ENCODE measurements around the gene FOXO3.

Gene FOXO3

GRCh38 chr6:108543175-108543940 lies 17.4 kb upstream of the FOXO3 start:
- POLR2A ChIA-PET (ENCODE audit: low non-redundant PET): no interaction called here

GRCh38 chr6:108544606-108545005 lies 16.1 kb upstream of the FOXO3 start:
- TF ChIP-seq CTCF (conservative IDR thresholded peaks at IDR 0.05; ENCODE audit: low read depth): no peak
- CTCF ChIA-PET: interaction anchor here (1.8 to 2.1 kb wide), 2 partner anchors 293 to 349 kb away, joined by 5 to 6 read pairs; no protein-coding TSS in a partner anchor
- no peak for DNase-seq (ENCODE audit: low spot score)
- POLR2A ChIA-PET (ENCODE audit: low non-redundant PET): no interaction called here
- no peak overlapping the region for H3K27ac ChIP-seq

More at GRCh38 chr6:108543175-108543940, 17.4 kb upstream of the FOXO3 start:
- no peak overlapping the region for H3K27ac ChIP-seq
- DNase-seq (ENCODE audit: low spot score): no peak
- no peak for TF ChIP-seq CTCF (conservative IDR thresholded peaks at IDR 0.05; ENCODE audit: low read depth)
- CTCF ChIA-PET: interaction anchor here (1.8 to 2.1 kb wide), 2 partner anchors 350 kb away, joined by 5 to 21 read pairs; no protein-coding TSS in a partner anchor

GRCh38 chr6:108546079-108547049 lies 14.4 kb upstream of the FOXO3 start:
- no peak for DNase-seq (ENCODE audit: low spot score)
- no peak overlapping the region for H3K27ac ChIP-seq
- CTCF ChIA-PET: interaction anchor here (1.8 kb wide), 1 partner anchor 292 kb away, joined by 6 read pairs; no protein-coding TSS in a partner anchor
- POLR2A ChIA-PET (ENCODE audit: low non-redundant PET): no interaction called here
- TF ChIP-seq CTCF (conservative IDR thresholded peaks at IDR 0.05; ENCODE audit: low read depth): no peak

GRCh38 chr6:108549241-108549640 lies 11.5 kb upstream of the FOXO3 start:
- CTCF ChIA-PET: no interaction called here
- no peak for TF ChIP-seq CTCF (conservative IDR thresholded peaks at IDR 0.05; ENCODE audit: low read depth)
- DNase-seq (ENCODE audit: low spot score): no peak
- POLR2A ChIA-PET (ENCODE audit: low non-redundant PET): no interaction called here
- no peak overlapping the region for H3K27ac ChIP-seq

- H3K27ac ChIP-seq: no peak overlapping the region
- ChIA-PET CTCF (interaction anchor here (0.6 kb wide), 1 partner anchor 232 kb away, joined by 3 read pairs; no protein-coding TSS in a partner anchor), POLR2A (ENCODE audit: low non-redundant PET) (no interaction called here)
- no peak for TF ChIP-seq CTCF (conservative IDR thresholded peaks at IDR 0.05; ENCODE audit: low read depth)
- no peak for DNase-seq (ENCODE audit: low spot score)
Measured at GRCh38 chr6:108549741-108550140, 11.0 kb upstream of the FOXO3 start.

GRCh38 chr6:108550256-108550655 lies 10.5 kb upstream of the FOXO3 start:
- no peak for DNase-seq (ENCODE audit: low spot score)
- no peak overlapping the region for H3K27ac ChIP-seq
- TF ChIP-seq CTCF (conservative IDR thresholded peaks at IDR 0.05; ENCODE audit: low read depth): no peak
- ChIA-PET CTCF (interaction anchor here (0.6 kb wide), 1 partner anchor 232 kb away, joined by 3 read pairs; no protein-coding TSS in a partner anchor), POLR2A (ENCODE audit: low non-redundant PET) (no interaction called here)
